ENCODE data around the gene CARD18.

DNA sequence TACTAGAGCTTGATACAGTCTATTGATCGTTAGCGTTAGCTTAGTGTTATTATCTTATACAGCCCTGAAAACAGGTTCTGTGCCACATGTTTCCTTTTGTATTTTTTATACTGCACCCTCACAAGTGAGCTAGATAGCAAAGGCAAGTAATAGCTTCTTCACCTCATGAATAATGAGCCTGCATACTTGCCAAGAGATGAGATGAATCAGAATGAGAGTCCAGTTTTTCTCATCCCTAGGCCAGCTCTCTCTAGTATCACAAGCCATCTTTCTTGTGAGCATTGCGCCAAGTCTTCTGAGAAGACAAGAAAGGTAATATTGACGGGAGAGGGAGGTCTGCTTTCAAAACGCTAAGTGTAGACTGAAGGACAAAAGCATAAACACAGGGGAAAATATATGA, 8.7 kb upstream of the CARD18 start:
- TF ChIP-seq CTCF (IDR thresholded peaks at IDR 0.05): no peak
- no peak for TF ChIP-seq ZFX (IDR thresholded peaks at IDR 0.05; ENCODE audit: borderline replicate concordance)

Data from 22Rv1 (cell line).